ENCODE results near the gene KRT3. TPM values are rescaled to one million over a fixed set of nuclear protein-coding genes. Genes with fewer than 3 reads are reported as not detected.
"Not testable (repeated sequence)": the region's sequence is repeated elsewhere in the genome, so short reads cannot be mapped to it uniquely, and the experiment has no call there.

The KRT3 gene
- total RNA-seq, 2 donors from 2014 or later: not detected

GRCh38 chr12:52769946-52770345, 26.0 kb downstream of the KRT3 start:
- no peak overlapping the region for H3K27ac Mint-ChIP-seq
- H3K4me3 Mint-ChIP-seq: no peak overlapping the region
- H3K27me3 Mint-ChIP-seq (ENCODE audit: low read depth): no peaks in the 10 kb centered on the region
- no peaks in the 10 kb centered on the region for H3K4me1 Mint-ChIP-seq (ENCODE audit: low read depth)
- H3K36me3 Mint-ChIP-seq (ENCODE audit: insufficient read depth in 2 of 2): no peaks in the 10 kb centered on the region
- ATAC-seq (replicated peaks in 1 of 2) (no peak), DNase-seq (no peak)
- H3K9me3 Mint-ChIP-seq: peaks cover 0 to 3% of the 10 kb centered on the region in 2 donors

GRCh38 chr12:52769354-52769753, 26.6 kb downstream of the KRT3 start:
- no peak for DNase-seq
- H3K36me3 Mint-ChIP-seq (ENCODE audit: insufficient read depth in 2 of 2): no peaks in the 10 kb centered on the region
- H3K9me3 Mint-ChIP-seq: peaks cover 0 to 3% of the 10 kb centered on the region in 2 donors
- no peak overlapping the region for H3K27ac Mint-ChIP-seq
- ATAC-seq (replicated peaks in 1 of 2): no peak
- no peaks in the 10 kb centered on the region for H3K27me3 Mint-ChIP-seq (ENCODE audit: low read depth)
- no peak overlapping the region for H3K4me3 Mint-ChIP-seq
- no peaks in the 10 kb centered on the region for H3K4me1 Mint-ChIP-seq (ENCODE audit: low read depth)

GRCh38 chr12:52768479-52769200, 27.3 kb downstream of the KRT3 start:
- H3K4me3 Mint-ChIP-seq: no peak overlapping the region
- DNase-seq (no peak), ATAC-seq (replicated peaks in 1 of 2) (no peak)
- no peak overlapping the region for H3K27ac Mint-ChIP-seq
- no peaks in the 10 kb centered on the region for H3K36me3 Mint-ChIP-seq (ENCODE audit: insufficient read depth in 2 of 2)
- H3K4me1 Mint-ChIP-seq (ENCODE audit: low read depth): no peaks in the 10 kb centered on the region
- H3K27me3 Mint-ChIP-seq (ENCODE audit: low read depth): no peaks in the 10 kb centered on the region
- peaks cover 0 to 3% of the 10 kb centered on the region in 2 donors for H3K9me3 Mint-ChIP-seq

DNA sequence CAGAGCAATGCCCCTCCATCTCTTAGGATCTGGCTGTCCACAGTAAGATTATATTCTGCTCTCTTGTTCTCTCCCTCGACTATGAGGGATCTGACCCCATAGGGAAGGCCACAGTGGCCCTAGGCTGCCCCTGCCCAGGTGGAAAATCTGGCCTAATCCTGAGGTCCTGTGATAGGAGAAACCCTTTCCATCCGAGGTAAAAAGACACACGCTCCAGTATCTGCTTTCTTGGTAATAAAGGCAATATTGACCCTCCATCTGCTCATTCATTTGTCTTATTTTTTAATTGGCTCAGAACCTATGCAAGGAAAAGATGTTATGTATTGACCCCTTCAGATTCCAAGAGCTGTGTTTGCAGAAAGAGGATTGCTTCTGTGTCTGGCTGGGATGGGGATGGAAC, 28.5 kb downstream of the KRT3 start:
- Mint-ChIP-seq H3K4me3 (no peak overlapping the region), H3K27me3 (ENCODE audit: low read depth) (no peaks in the 10 kb centered on the region), H3K4me1 (ENCODE audit: low read depth) (no peaks in the 10 kb centered on the region), H3K27ac (no peak overlapping the region), H3K9me3 (peaks cover 0 to 3% of the 10 kb centered on the region in 2 donors), H3K36me3 (ENCODE audit: insufficient read depth in 2 of 2) (no peaks in the 10 kb centered on the region)
- ATAC-seq (replicated peaks in 1 of 2) (no peak), DNase-seq (no peak)

DNA sequence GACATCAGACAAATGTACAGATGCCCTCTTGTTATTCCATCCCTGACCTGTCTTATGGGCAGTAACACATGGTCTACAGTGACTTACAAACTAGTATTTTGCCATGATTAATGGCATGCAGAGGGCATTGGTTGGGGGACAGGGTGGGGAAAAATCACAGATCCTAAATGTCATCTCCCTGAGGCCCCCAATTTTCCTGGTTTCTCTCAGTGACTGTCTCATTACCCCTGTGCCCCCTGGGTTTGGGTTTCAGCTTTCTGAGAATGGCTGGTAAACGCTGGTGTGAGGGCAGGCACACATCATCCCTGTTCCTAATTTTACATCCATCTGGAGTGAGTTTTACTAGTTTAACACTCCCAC, 28.9 kb downstream of the KRT3 start:
- Mint-ChIP-seq H3K4me3 (no peak overlapping the region), H3K27ac (no peak overlapping the region), H3K36me3 (ENCODE audit: insufficient read depth in 2 of 2) (no peaks in the 10 kb centered on the region), H3K9me3 (peaks cover 0 to 3% of the 10 kb centered on the region in 2 donors), H3K4me1 (ENCODE audit: low read depth) (no peaks in the 10 kb centered on the region), H3K27me3 (ENCODE audit: low read depth) (no peaks in the 10 kb centered on the region)
- ATAC-seq (replicated peaks in 1 of 2): no peak
- DNase-seq: no peak

DNA sequence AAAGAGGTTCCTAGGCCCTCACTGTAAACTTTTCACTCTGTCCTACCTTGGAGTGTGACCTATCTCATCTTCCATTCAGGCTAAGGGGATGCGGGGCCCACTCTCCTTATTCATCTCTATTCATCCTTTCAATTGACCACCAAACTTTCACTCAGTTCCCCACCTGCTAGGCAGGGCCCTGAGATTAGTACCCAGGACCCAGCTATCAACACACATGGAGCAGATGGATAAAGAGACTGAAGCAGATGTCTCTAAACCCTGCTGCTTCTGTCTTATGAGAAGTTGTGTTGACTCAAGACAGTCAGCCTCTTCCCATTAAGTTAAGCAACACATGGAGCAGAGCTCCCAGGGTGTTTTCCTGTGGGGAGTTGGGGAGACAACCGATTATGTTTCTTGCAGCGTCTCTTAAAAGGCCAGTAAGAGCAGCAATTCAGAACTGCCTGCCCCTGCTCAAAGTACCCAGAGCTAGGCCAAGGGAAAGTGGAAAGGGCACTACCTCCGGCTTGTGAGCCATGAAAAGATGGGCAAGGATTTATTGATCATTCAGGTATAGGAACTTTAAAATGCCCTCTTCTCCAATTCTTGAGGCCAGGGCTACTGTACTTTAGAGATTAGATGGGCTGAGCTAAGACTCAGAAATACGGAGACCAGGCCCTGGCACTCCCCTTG, 29.4 kb downstream of the KRT3 start:
- no peak overlapping the region for H3K27ac Mint-ChIP-seq
- DNase-seq: no peak
- peaks cover 1 to 3% of the 10 kb centered on the region in 2 donors for H3K9me3 Mint-ChIP-seq
- ATAC-seq (replicated peaks in 1 of 2): no peak
- no peaks in the 10 kb centered on the region for H3K27me3 Mint-ChIP-seq (ENCODE audit: low read depth)
- no peak overlapping the region for H3K4me3 Mint-ChIP-seq
- no peaks in the 10 kb centered on the region for H3K4me1 Mint-ChIP-seq (ENCODE audit: low read depth)
- no peaks in the 10 kb centered on the region for H3K36me3 Mint-ChIP-seq (ENCODE audit: insufficient read depth in 2 of 2)

DNA sequence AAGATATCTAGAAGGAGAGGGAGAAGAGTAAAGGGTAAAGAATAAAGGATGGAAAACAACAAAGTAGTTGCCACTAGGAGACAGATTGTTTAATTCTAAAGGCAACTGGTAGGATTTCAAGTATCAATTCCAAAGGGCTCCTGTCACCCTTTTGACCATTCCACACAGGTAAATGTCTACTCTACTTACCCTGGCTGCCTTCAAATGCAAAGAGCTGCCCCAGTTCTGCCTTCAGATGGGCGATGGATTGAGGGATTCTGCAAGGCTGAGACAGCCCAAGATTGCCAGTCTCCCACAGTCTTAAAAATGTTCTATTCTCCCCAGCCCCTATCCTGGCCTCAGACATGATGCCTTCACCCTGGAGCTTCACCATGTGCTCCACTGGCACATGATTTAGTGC, 30.2 kb downstream of the KRT3 start:
- no peaks in the 10 kb centered on the region for H3K4me1 Mint-ChIP-seq (ENCODE audit: low read depth)
- no peak overlapping the region for H3K4me3 Mint-ChIP-seq
- peaks cover 0 to 2% of the 10 kb centered on the region in 2 donors for H3K36me3 Mint-ChIP-seq (ENCODE audit: insufficient read depth in 2 of 2)
- no peaks in the 10 kb centered on the region for H3K27me3 Mint-ChIP-seq (ENCODE audit: low read depth)
- H3K9me3 Mint-ChIP-seq: peaks cover 5 to 6% of the 10 kb centered on the region in 2 donors
- ATAC-seq (replicated peaks in 1 of 2) (no peak), DNase-seq (no peak)
- no peak overlapping the region for H3K27ac Mint-ChIP-seq

GRCh38 chr12:52763991-52764390, 31.9 kb downstream of the KRT3 start:
- ATAC-seq (replicated peaks in 1 of 2): no peak
- Mint-ChIP-seq H3K9me3 (peaks cover 4 to 9% of the 10 kb centered on the region in 2 donors), H3K4me3 (no peak overlapping the region)

GRCh38 chr12:52763036-52763659, 32.8 kb downstream of the KRT3 start:
- Mint-ChIP-seq H3K27me3 (ENCODE audit: low read depth) (no peaks in the 10 kb centered on the region), H3K9me3 (peaks cover 4 to 9% of the 10 kb centered on the region in 2 donors), H3K27ac (no peak overlapping the region), H3K4me1 (ENCODE audit: low read depth) (no peaks in the 10 kb centered on the region), H3K4me3 (no peak overlapping the region), H3K36me3 (ENCODE audit: insufficient read depth in 2 of 2) (peaks cover 3% of the 10 kb centered on the region in 2 donors)
- ATAC-seq (replicated peaks in 1 of 2) (no peak), DNase-seq (no peak)

More at GRCh38 chr12:52763991-52764390, 31.9 kb downstream of the KRT3 start:
- no peaks in the 10 kb centered on the region for H3K4me1 Mint-ChIP-seq (ENCODE audit: low read depth)
- no peaks in the 10 kb centered on the region for H3K27me3 Mint-ChIP-seq (ENCODE audit: low read depth)
- no peak overlapping the region for H3K27ac Mint-ChIP-seq
- DNase-seq: no peak
- H3K36me3 Mint-ChIP-seq (ENCODE audit: insufficient read depth in 2 of 2): peaks cover 3% of the 10 kb centered on the region in 2 donors

GRCh38 chr12:52761802-52762201, 34.1 kb downstream of the KRT3 start:
- peaks cover 3% of the 10 kb centered on the region in 2 donors for H3K36me3 Mint-ChIP-seq (ENCODE audit: insufficient read depth in 2 of 2)
- DNase-seq (no peak), ATAC-seq (replicated peaks in 1 of 2) (no peak)
- no peak overlapping the region for H3K4me3 Mint-ChIP-seq
- no peaks in the 10 kb centered on the region for H3K27me3 Mint-ChIP-seq (ENCODE audit: low read depth)
- no peak overlapping the region for H3K27ac Mint-ChIP-seq
- H3K4me1 Mint-ChIP-seq (ENCODE audit: low read depth): no peaks in the 10 kb centered on the region
- peaks cover 4 to 9% of the 10 kb centered on the region in 2 donors for H3K9me3 Mint-ChIP-seq

GRCh38 chr12:52761218-52761617, 34.7 kb downstream of the KRT3 start:
- not testable (repeated sequence) for H3K27ac Mint-ChIP-seq; H3K4me3 Mint-ChIP-seq; DNase-seq; H3K4me1 Mint-ChIP-seq (ENCODE audit: low read depth); H3K9me3 Mint-ChIP-seq; H3K36me3 Mint-ChIP-seq (ENCODE audit: insufficient read depth in 2 of 2); ATAC-seq (replicated peaks in 1 of 2); H3K27me3 Mint-ChIP-seq (ENCODE audit: low read depth)

DNA sequence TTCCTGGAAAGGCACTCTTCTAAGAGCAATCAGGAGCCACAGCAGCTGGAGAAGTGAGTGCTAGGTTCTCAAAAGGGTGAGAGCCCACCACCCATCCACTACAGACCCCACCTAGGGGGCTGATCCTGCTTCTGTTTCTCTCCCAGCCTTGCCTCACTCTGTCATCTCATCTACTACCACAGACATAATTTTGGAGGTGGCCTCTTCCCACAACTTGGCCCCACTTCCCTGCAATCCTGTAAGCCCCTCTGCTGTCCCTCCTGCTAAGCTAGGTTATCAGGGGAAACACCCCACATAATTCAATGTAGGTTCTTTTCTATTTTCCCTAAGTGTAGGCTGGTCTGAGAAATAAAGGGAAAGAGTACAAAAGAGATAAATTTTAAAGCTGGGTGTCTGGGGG, 35.3 kb downstream of the KRT3 start:
- H3K4me3 Mint-ChIP-seq: no peak overlapping the region
- DNase-seq: no peak
- no peaks in the 10 kb centered on the region for H3K4me1 Mint-ChIP-seq (ENCODE audit: low read depth)
- no peaks in the 10 kb centered on the region for H3K27me3 Mint-ChIP-seq (ENCODE audit: low read depth)
- ATAC-seq (replicated peaks in 1 of 2): no peak
- H3K9me3 Mint-ChIP-seq: peaks cover 4 to 9% of the 10 kb centered on the region in 2 donors
- no peak overlapping the region for H3K27ac Mint-ChIP-seq
- H3K36me3 Mint-ChIP-seq (ENCODE audit: insufficient read depth in 2 of 2): peaks cover 3% of the 10 kb centered on the region in 2 donors

DNA sequence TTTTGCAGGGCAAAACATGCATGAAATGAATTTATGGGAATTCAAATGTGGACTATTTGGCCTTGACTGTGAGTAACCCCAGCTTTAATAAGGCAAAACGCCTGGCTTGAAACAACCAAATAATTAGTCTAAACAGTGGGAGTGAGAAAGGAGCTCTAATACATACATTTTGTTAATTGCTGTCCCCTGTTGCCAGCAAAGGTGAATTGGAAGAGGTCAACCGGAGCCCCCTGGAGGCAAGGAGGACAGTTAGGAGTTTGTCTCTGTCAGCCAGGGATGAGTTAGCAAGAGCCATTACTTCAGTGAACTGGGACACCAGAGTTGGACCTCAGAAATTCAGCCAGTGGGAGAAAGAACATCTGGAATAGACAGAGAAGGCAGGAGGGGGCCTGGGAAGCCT, 36.2 kb downstream of the KRT3 start:
- no peak for DNase-seq
- no peak overlapping the region for H3K4me3 Mint-ChIP-seq
- H3K9me3 Mint-ChIP-seq: peaks cover 4 to 9% of the 10 kb centered on the region in 2 donors

More for the DNA sequence above, 36.2 kb downstream of the KRT3 start:
- H3K27ac Mint-ChIP-seq: no peak overlapping the region
- peaks cover 3% of the 10 kb centered on the region in 2 donors for H3K36me3 Mint-ChIP-seq (ENCODE audit: insufficient read depth in 2 of 2)
- no peaks in the 10 kb centered on the region for H3K27me3 Mint-ChIP-seq (ENCODE audit: low read depth)
- no peak for ATAC-seq (replicated peaks in 1 of 2)
- no peaks in the 10 kb centered on the region for H3K4me1 Mint-ChIP-seq (ENCODE audit: low read depth)
